Endothelial cell of umbilical vein (primary cell): ENCODE data around the gene OLFM2. TPM values are rescaled to one million over a fixed set of nuclear protein-coding genes. Genes with fewer than 3 reads are reported as not detected.
A peak's percentile ranks its signal among the peaks of the same experiment; 100 is the strongest.

Experiments used
- BruUV-seq: library from RNA; stranded (reverse); fragments of 400-500 nt; replicated peaks from 2 replicates; lab custom pipeline; 2021; lab: Mats Ljungman, UMichigan
- CTCF ChIA-PET: fragments of 300-600, 350-600 bp; sonication (Branson Sonifier 250); formaldehyde crosslinking; loops from one replicate; lab custom pipeline; 2021; ENCODE audit warnings: antibody characterized with exemption, inconsistent platforms; lab: Charles Lee
- POLR2A ChIA-PET: fragments of 300-600, 350-600 bp; sonication (Branson Sonifier 250); formaldehyde crosslinking; loops from one replicate; lab custom pipeline; 2021; ENCODE audit warnings: antibody characterized with exemption, inconsistent platforms; lab: Charles Lee
- DNase-seq: peaks from one replicate; pipeline ENCODE4 v3.0.0-alpha.2; 2011; ENCODE audit warnings: low read depth, low spot score
- FAIRE-seq: peaks from 2 replicates; lab custom pipeline; 2011; peaks lifted over from hg19 to GRCh38; lab: Jason Lieb, UNC
- H2AFZ ChIP-seq: 2 replicates; pipeline ENCODE4 v1.6.0; 2012; ENCODE audit warnings: low read depth, low read length, control low read depth, inconsistent platforms
- H3K27ac ChIP-seq: 2 replicates; pipeline ENCODE4 v1.5.1; 2011; ENCODE audit warnings: low read depth, mild to moderate bottlenecking, control low read depth, low read length, moderate library complexity; ENCODE audit not compliant: insufficient read depth
- H3K27me3 ChIP-seq, 2 experiments: 2 replicates each; pipeline versions ENCODE4 v1.6.0 to v1.6.1; 2011; ENCODE audit warnings: low read length in 2 of 2, mixed read lengths in 1 of 2; ENCODE audit not compliant: control insufficient read depth in 2 of 2, insufficient read depth in 2 of 2
- H3K36me3 ChIP-seq, 2 experiments: 2 replicates in 1 of 2; 3 replicates in 1 of 2; pipeline ENCODE4 v1.5.1; 2011; ENCODE audit warnings: low read length in 2 of 2, mild to moderate bottlenecking in 1 of 2, moderate library complexity in 1 of 2; ENCODE audit not compliant: control insufficient read depth in 2 of 2, insufficient read depth in 2 of 2; ENCODE audit errors: extremely low read depth in 1 of 2
- H3K4me1 ChIP-seq: 3 replicates; pipeline ENCODE4 v1.5.1; 2011; ENCODE audit warnings: mild to moderate bottlenecking, low read length; ENCODE audit not compliant: control insufficient read depth, insufficient read depth; ENCODE audit errors: extremely low read depth
- H3K4me2 ChIP-seq: 2 replicates; pipeline ENCODE4 v1.6.1; 2011; ENCODE audit warnings: low read length, control low read depth, mixed read lengths; ENCODE audit not compliant: insufficient read depth
- H3K4me3 ChIP-seq, 3 experiments: fragments of 200-600 bp in 1 of 3; sonication (generic), shearing (Covaris generic) in 1 of 3; replicated peaks in 1 of 3; 2 replicates each; pipeline ENCODE4 v1.5.1; 2011 to 2016; ENCODE audit warnings: control low read depth in 3 of 3, low read length in 3 of 3, mild to moderate bottlenecking in 2 of 3, inconsistent platforms in 1 of 3, low read depth in 1 of 3, moderate library complexity in 1 of 3; ENCODE audit not compliant: insufficient read depth in 1 of 3
- H3K79me2 ChIP-seq: 2 replicates; pipeline ENCODE4 v1.6.0; 2012; ENCODE audit warnings: low read length, inconsistent platforms; ENCODE audit not compliant: control insufficient read depth, insufficient read depth
- H3K9ac ChIP-seq: replicated peaks from 2 replicates; pipeline ENCODE3; 2011; ENCODE audit warnings: low read length, control low read depth; ENCODE audit not compliant: insufficient read depth; ENCODE audit errors: extremely low read depth
- H3K9me1 ChIP-seq: replicated peaks from 3 replicates; pipeline ENCODE4 v1.6.0; 2011; ENCODE audit warnings: mild to moderate bottlenecking, low read length; ENCODE audit not compliant: control insufficient read depth, insufficient read depth; ENCODE audit errors: extremely low read depth
- H3K9me3 ChIP-seq: replicated peaks from 2 replicates; pipeline ENCODE4 v1.5.1; 2012; ENCODE audit warnings: low read length, inconsistent platforms; ENCODE audit not compliant: control insufficient read depth, insufficient read depth
- H4K20me1 ChIP-seq: replicated peaks from 2 replicates; pipeline ENCODE3; 2011; ENCODE audit warnings: mild to moderate bottlenecking, low read length; ENCODE audit not compliant: control insufficient read depth, insufficient read depth; ENCODE audit errors: extremely low read depth
- CTCF ChIP-seq, 2 donors: IDR thresholded peaks; 1 replicate in 1 of 2; 2 replicates in 1 of 2; pipeline ENCODE4 v1.5.1; 2011; ENCODE audit warnings: low read length in 2 of 2, mild to moderate bottlenecking in 2 of 2, moderate library complexity in 2 of 2, control low read depth in 1 of 2, inconsistent platforms in 1 of 2, low read depth in 1 of 2; ENCODE audit not compliant: insufficient read depth in 1 of 2; ENCODE audit errors: extremely low read depth in 1 of 2
- GATA2 ChIP-seq: IDR thresholded peaks from 2 replicates; pipeline ENCODE4 v1.7.0; 2011; ENCODE audit warnings: low read depth, mild to moderate bottlenecking, moderate library complexity, mixed read lengths, low read length; ENCODE audit not compliant: insufficient read length, insufficient read depth
- dilution Hi-C: fragments of 300-500 bp; cut with MboI; formaldehyde crosslinking; loops from one replicate; pipeline ENCODE4 v1.15.0; 2019; ENCODE audit warnings: low sequenced_read_pairs; ENCODE audit not compliant: extremely low pct_ligation_motif_present
- intact Hi-C: fragments of 100-400 bp; cut with micrococcal nuclease; formaldehyde crosslinking; loops from one replicate; pipeline ENCODE4 v1.10.0; 2022
- polyA plus RNA-seq, 4 experiments: library from polyadenylated mRNA; depleted of rRNA in 3 of 4; stranded (reverse) in 3 of 4; unstranded in 1 of 4; fragments of >200 nt; gene quantifications; 2 replicates each; pipeline versions ENCODE4 v1.2.1 to v1.2.3, GENCODE V29; 2011 to 2012; ENCODE audit warnings: missing spikeins in 1 of 4
- total RNA-seq: library from RNA; stranded (reverse); gene quantifications from 2 replicates; pipeline ENCODE4 v1.2.3, GENCODE V29; 2021
- TF ChIP-seq, protein P1 (sequence below): IDR thresholded peaks from 2 replicates; pipeline ENCODE4 v1.6.1; 2011; ENCODE audit not compliant: insufficient read depth, insufficient read length

The OLFM2 gene
- total and polyA plus RNA-seq, 2 donors (not counting 3 experiments of a cell fraction or from before 2014, with no cell fraction given) = 0.91 to 1.9 TPM

DNA sequence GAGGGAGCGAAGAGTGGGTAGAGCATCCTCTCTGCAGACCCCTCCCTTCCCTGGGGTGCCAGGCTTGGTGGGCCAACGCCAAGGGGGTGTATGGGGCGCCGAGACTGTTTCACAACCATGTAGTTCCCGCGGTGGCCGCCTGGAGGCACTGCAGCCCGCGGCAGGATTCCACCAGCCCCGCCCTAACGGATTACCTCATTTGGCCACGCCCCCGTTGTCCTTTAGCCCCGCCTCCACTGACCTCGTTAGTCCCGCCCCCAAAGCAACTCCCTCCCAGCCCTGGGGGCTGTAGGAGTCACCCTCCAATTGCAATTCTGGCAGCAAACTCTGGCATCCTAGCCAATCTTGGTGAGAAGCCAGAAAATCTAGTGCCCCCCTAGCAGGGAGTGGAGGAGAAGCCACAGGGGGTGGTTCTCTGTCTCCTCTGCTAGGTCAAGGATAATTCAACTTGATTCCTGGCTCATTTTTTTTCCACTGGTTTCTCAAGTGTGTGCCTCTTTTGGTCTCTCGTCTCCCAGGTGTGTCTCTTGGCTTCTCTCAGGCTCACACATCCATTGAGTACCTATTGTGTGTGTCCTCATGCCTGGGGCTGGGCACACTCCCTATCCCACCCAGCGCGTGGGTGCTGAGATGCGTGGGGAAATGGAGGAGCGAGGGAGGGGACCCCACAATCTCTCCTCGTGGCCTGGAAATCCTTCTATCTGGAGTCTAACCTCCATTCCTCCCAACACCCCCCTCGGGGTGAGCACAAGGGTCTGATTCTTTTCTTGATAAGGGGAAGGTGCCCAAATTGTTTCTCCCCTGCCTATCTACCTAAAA is 2.0 kb downstream of the OLFM2 start:
- ChIA-PET POLR2A (no interaction called here), CTCF (interaction anchor here (0.8 to 7.6 kb wide), 4 partner anchors 66 to 316 kb away, joined by 5 to 191 read pairs (median 38); partner anchors contain the start of gene MRPL4)
- Histone ChIP-seq H2AFZ (no peak overlapping the region), H3K27ac (no peak overlapping the region), H3K4me3 (no peak overlapping the region), H3K36me3 (no peaks in the 10 kb centered on the region), H3K79me2 (no peaks in the 10 kb centered on the region), H3K9me1 (no peaks in the 10 kb centered on the region), H3K9me3 (no peaks in the 10 kb centered on the region), H3K27me3 (peaks cover 18 to 19% of the 10 kb centered on the region in 2 experiments), H3K4me2 (no peak overlapping the region), H3K4me1 (no peaks in the 10 kb centered on the region), H4K20me1 (no peaks in the 10 kb centered on the region), H3K9ac (no peak overlapping the region)
- FAIRE-seq = peak; percentile 62
- dilution Hi-C loops = no loop called here
- no TSS peak for BruUV-seq
- TF ChIP-seq GATA2 (no peak), CTCF (IDR thresholded peaks at IDR 0.05; ENCODE audit: extremely low read depth in 1 of 2, insufficient read depth in 1 of 2, low read depth in 1 of 2, low read length in 2 of 2) (peak; percentile 89 to 92)
- TF ChIP-seq, protein P1, sequence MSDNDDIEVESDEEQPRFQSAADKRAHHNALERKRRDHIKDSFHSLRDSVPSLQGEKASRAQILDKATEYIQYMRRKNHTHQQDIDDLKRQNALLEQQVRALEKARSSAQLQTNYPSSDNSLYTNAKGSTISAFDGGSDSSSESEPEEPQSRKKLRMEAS = no peak
- intact Hi-C loops = loop anchor here (1.0 to 5.0 kb wide), 3 partner anchors 66 to 453 kb away; no protein-coding TSS in a partner anchor
- peak; percentile 50 for DNase-seq
